ENCODE measurements around the gene FBLIM1. TPM values are rescaled to one million over a fixed set of nuclear protein-coding genes. Genes with fewer than 3 reads are reported as not detected.
"Not testable (repeated sequence)": the region's sequence is repeated elsewhere in the genome, so short reads cannot be mapped to it uniquely, and the experiment has no call there.

FBLIM1 gene
- total RNA-seq, 1 experiment from 2014 or later: 42.1 TPM

- DNase-seq (ENCODE audit: low read depth): no peak
Measured at GRCh38 chr1:15768388-15768787, 9.8 kb downstream of the FBLIM1 start.

GRCh38 chr1:15770313-15770962 is 11.8 kb downstream of the FBLIM1 start:
- DNase-seq (ENCODE audit: low read depth): no peak

DNA sequence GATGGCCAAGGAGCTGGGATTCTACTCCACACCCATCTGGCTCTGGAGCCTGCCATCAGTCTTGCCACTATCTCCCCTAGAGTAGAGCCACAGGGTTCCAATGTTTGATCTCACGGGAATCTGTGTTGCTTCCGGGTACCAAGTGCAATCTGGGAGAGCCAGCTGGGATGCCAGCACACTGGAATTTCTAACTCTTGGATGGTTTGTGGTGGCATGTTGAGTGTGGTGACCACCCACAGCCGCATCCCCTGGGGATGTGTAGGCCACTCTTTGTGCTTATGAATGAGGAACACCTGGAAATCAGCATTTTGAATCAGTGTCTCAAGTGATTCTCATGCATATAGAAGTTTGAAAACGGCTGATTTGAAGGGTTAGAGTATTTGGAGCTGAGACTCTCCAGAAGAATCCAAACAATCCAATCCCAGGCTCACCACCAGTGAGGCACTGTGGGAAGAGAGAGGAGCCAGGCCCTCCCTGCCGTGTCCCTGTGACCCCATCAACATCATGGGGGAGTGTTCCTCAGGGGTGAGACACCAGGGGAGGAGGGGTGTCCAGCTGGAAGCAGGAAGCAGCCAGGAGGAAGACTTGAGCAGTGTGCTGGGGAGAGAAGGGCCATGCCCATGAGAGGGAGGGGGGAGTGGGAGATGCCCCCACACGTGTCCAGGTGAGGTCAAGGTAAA is 13.4 kb downstream of the FBLIM1 start:
- DNase-seq (ENCODE audit: low read depth): no peak

DNA sequence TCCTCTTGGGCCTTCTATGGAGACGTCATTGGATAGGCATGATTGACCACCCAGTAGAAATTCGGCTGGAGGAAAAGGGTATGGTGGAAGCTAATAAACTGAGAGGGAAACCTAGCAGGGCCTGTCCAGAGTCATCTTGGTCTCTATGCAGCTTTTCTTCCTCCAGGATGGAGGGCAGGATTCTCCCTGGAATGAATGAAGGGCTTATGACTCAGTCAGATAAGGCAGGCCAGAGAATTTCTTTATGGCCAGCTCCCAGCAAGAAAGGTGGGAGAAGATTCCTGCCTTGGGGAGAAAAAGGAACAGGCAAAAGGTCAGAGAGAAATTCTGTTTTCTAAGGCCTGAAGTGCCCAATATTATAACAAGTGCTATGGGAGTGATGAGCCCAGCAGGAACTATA is 17.1 kb downstream of the FBLIM1 start:
- no peak for DNase-seq (ENCODE audit: low read depth)

DNA sequence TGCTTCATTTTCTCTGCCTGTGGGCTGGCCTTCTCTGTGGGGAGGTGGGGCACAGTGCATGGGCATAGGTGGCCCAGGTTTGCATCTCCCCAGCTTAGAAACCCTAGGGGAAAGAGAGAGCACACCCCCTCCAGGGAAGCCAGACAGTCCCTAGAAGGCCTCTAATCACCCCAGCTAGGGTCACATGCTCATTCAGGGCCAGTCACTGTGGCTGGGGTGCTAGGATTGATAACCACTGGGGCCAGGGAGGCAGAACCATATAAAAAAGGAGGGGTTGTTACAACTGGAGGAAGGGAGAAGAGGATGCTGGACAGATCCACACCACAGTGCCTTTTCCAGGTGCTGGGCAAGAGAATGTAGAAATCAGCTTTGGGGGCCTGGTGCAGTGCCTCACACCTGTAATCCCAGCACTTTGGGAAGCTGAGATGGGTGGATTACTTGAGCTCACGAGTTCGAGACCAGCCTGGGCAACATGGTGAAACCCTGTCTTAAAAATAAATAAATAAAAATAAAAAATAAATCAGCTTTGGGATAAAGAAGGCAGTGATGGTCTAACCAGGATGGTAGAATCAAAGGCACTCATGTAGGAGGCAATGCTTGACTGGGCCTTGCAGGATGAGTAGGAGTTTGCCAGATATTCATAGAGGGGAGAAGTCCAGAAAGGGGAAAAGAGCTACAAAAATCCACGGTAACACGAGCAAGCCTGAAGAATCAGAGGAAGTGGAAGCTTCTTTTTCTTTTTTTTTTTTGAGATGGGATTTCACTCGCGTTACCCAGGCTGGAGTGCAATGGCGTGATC is 19.5 kb downstream of the FBLIM1 start:
- no peak for DNase-seq (ENCODE audit: low read depth)

DNA sequence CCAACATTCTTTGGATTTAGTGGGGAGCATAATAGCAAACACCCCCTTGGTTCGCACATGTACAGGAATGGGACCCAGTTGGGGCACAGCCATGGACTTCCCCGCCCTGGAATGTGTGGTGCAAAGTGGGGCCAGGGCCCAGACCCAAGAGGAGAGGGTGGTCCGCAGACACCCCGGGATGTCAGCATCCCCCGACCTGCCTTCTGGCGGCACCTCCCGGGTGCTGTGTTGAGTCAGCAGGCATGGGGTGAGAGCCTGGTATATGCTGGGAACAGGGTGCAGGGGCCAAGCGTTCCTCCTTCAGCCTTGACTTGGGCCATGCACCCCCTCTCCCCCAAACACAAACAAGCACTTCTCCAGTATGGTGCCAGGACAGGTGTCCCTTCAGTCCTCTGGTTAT is 27.1 kb downstream of the FBLIM1 start:
- no peak for DNase-seq (ENCODE audit: low read depth)

DNA sequence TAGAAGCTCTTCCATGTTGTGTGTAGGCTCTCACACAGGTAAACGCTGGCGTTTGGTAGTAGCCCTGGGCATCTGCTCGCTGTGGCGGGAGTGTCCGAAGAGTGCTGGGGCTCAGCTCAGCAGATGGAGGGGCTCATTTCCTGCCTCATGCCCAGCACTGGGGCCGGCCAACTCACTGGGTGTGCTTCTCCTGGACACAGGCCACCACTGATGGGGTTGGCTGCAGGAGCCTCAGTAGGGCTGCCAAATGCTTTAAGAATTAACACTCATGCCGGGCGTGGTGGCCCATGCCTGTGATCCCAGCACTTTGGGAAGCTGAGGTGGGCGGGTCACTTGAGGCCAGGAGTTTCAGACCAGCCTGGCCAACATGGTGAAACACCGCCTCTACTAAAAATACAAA is 28.0 kb downstream of the FBLIM1 start:
- no peak for DNase-seq (ENCODE audit: low read depth)

DNA sequence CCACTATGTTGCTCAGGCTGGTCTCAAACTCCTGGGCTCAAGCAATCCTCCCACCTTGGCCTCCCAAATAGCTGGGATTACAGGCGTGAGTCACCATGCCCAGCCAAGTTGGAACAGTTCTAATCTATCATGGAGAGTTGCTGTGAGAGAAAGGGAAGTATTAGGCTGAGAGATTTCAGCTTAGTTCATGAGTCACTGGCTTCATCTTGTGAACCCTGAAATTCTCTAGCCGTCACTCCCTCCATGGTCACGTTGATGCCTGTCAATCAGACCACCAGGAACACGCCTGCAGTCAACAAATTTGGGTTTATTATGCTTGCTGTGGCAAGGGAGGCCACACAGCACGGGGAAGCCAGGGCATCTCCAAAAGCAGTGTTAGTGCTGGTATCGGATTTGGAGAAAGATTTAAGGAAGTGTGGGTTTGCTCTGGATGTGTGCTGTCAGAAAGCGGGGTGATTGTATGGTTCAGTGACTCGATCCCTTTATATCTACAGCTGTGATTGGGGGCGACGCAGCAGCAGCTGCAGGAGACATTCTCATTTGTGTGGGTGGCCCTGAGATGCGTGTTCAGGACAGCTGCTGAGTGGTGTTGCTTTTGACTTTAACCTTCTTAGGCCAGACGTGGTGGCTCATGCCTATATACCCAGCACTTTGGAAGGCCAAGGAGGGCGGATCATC is 30.2 kb downstream of the FBLIM1 start:
- DNase-seq (ENCODE audit: low read depth): peak; percentile 70

DNA sequence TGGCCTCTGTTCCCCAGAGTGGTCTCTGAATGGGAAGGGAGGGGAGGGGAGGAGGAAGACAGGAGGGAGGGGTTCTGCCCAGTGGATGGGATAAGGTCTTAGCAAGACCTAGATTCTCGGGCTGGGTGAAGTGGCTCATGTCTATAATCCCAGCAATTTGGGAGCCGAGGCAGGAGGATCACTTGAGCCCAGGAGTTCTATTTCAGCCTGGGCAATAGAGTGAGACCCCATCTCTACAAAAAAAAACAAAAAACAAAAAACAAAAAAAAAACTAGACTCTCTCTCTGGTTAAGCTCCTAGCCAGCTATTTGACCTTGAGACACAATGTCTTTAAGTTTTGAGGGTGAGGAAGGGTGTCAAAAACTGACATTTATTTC is 37.5 kb downstream of the FBLIM1 start:
- DNase-seq (ENCODE audit: low read depth): no peak

DNA sequence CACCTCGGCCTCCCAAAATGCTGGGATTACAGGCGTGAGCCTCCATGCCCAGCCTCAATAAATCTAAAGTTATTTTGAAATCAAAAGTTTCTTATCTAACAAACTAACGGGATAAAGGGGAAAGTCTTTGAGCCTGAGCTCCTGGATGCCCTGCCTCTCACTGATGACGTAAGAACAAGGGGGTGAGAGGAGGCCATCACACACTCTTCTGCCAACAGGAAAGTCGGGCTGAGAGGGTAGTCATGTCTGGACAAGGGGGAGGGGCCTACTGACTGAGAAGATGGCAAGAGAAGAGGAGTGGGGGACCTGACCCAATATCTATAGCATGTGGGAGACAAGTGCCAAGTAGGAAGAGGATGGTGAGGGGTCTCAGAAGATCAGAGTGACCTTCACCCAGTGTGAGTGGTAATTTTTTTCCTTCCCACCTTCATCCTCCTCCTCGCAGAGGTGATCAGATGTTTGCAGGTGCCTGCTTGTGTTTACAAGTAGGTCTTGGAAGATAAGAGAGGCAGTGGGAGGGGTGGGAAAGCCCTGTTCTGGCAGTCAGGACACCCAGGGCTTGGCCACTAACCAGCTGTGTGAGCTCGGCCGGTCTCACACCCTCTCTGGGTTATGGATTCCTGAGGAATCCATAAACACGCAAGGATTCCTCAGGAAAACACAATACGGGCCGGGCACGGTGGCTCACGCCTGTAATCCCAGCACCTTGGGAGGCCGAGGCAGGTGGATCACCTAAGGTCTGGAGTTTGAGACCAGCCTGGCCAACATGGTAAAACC is 39.2 kb downstream of the FBLIM1 start:
- DNase-seq (ENCODE audit: low read depth): peak; percentile 71

DNA sequence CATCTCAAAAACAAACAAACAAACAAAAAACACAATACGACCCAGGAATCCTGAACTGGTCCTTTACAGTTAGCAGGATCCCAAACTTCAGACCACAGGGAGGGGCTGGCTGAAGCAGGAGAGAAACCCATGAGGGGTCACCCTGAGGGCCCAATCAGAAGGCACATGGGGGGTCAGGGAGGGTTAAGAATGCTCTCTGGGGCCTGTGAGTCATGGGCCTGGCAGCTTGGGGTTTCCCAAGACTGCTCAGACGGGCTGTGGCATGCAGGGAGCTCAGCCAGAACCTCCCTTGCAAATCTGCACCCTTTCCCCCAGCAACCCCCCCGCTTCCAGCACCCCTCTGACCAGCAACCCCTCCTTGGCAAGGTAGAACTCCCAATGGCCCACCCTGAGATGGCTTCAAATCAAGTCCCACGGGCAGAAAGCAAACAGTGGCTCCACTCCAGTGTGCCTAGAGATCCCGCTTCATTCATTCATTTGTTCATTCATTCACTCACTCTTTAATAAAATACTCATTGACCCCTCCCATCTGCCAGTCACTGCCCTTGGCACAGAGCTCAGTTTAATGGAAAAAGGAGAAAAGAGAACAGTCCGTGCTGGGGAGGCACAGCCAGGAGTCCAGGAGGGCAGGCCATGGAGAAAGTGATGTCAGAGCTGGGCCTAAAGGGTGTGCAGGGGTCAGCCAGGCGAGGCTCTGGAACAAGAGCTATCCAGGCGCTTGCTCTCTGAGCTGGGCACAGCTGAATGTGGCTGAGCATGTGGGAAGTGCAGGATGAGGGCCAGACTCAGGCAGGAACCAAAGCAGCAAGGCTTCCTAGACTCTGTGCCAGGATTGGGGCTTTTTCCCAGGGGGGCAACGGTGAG is 40.6 kb downstream of the FBLIM1 start:
- peak; percentile 99 for DNase-seq (ENCODE audit: low read depth)

GRCh38 chr1:15799928-15800835 is 41.6 kb downstream of the FBLIM1 start:
- peak; percentile 91 for DNase-seq (ENCODE audit: low read depth)

- peak; percentile 78 for DNase-seq (ENCODE audit: low read depth)
Measured at GRCh38 chr1:15802234-15802965, 43.8 kb downstream of the FBLIM1 start.

GRCh38 chr1:15803380-15803779 is 44.8 kb downstream of the FBLIM1 start:
- DNase-seq (ENCODE audit: low read depth): peak; percentile 39

- no peak for DNase-seq (ENCODE audit: low read depth)
Measured at GRCh38 chr1:15804060-15804459, 45.5 kb downstream of the FBLIM1 start.

DNA sequence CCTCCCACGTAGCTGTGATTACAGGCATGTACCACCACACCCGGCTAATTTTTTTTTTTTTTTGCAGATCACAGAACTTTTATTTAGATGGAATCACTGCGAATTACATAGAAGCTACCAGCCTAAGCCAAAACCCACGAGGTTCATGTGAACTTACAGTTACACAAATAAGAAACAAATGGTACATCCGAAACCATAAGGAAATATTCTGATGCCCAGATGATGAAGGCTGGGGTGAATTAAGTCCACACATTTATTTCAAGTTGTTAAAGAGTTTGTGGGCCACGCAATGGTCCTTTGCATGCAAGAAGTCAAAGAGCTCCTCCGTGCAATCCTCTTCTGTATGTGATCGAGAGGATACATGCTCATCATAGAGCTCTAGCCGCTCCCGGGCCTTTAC is 48.5 kb downstream of the FBLIM1 start:
- DNase-seq (ENCODE audit: low read depth): no peak

DNA sequence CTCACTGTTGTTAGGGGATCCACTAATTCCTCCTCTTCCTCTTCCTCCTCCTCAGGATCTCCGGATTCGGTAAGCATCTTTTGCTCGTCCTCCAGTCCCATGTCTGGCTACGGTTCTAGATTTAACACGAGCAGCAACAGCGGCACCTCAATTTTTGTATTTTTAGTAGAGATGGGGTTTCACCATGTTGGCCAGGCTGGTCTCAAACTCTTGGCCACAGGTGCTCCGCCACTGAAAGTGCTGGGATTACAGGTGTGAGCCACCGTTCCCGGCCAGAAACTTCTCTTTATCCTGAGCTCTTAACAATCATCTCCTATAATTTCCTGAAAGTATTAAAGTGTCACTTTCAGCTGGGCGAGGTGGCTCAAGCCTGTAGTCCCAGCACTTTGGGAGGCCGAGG is 49.0 kb downstream of the FBLIM1 start, which contains the start of gene UQCRHL:
Gene UQCRHL (minus strand): TSS at position 101 of the 400 bp plus-strand sequence. CDS start 0 bp downstream, at position 101.
- not testable (repeated sequence) for DNase-seq (ENCODE audit: low read depth)

GRCh38 chr1:15808955-15809354 is 50.4 kb downstream of the FBLIM1 start:
- DNase-seq (ENCODE audit: low read depth): no peak

- no peak for DNase-seq (ENCODE audit: low read depth)
Measured at GRCh38 chr1:15810073-15810472, 51.5 kb downstream of the FBLIM1 start.

All from Daoy (cell line).